Endometrium (tissue), 2 donors: ENCODE results near the gene STYX.

Experiments
- FAIRE-seq: peaks from 2 replicates; lab custom pipeline; 2012; peaks lifted over from hg19 to GRCh38; lab: Jason Lieb, UNC
- donor health status: control.
- donor health status: control.

Gene STYX

GRCh38 chr14:52729925-52730708 lies at the start of gene STYX:
Gene STYX, plus strand, starts transcription at chr14:52730166. Its CDS starts 309 bp downstream, at chr14:52730475.
- FAIRE-seq = no peak

GRCh38 chr14:52683985-52684520 lies 45.9 kb upstream of the STYX start:
- no peak for FAIRE-seq

- no peak for FAIRE-seq
Measured at GRCh38 chr14:52686176-52686575, 43.8 kb upstream of the STYX start.

DNA sequence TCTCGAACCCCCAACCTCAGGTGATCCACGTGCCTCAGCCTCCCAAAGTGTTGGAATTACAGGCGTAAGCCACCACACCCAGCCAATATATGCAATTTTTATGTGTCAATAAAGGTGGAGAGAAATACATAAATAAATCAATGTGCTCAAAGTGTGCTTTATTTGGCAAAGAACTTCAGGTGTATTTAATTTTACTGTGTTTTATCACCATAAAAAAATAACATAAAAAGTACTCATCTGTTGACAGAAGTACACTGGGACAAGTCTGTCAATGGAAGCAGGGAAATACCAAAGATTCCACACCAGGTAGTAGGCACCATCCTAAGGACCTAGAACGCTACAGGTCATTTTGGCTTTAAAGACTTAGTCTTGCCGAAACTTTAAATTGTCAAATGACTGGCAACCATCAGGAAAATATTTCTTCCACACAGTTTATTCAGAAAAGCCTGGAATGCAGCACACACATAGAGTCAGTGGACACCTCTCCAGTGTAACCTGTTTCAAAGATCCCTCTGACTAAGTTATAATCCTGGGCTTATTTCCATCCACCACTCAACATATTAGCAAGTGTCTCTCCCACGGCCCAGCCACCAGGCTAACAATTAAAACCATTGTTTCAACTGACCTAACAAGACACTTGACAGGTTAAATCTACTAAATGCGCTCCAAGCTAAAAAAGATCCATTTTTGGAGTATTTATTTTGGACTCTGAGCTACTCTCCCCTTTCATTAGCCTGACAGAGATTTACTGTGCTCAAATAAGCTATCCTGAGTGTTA lies 38.8 kb upstream of the STYX start:
- no peak for FAIRE-seq

DNA sequence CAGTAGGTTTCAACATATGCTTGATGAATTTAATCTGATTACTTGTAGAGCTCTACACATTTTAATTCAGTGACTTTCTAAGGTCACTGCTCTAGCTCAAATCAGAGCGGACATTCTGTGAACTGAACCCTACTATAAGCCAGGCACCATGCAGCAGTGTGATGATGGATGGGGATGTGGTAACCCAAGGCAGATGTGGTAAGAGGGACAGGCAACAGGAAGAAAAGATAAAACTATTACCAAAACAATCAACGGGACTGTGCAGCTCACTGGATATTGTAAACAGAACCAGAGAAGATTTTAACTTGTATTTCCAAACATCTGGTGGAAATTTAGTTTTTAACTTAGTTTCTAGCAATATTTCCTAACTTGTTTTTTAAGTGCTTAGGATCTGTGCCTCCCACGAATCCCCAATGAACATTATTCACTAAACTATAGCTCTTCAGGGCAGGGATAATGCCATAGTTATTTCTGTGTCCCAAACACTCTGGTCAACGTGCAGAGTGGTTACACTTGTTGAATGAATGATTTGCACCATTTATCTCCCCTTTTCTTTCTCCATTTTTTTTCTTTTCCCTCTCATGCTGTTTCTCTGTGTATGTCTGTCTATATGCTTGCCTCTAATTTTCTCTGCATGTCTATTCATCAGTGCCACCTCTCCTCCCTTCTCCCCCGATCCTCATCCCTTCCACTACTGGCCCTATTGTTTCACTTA lies 37.6 kb upstream of the STYX start:
- peak; percentile 68 for FAIRE-seq

DNA sequence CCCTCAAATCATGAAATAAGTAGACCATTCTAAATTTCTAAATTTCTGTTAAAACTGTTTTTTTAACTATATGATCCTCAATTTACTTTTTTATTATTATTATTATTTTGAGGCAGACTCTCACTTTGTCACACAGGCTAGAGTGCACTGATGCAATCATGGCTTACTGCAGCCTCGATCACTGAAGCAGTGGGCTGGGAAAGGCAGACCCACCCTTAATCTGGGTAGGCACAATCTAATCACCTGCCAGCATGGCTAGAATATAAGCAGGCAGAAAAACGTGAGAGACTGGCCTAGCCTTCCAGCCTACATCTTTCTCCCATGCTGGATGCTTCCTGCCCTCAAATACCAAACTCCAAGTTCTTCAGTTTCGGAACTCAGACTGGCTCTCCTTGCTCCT lies 36.9 kb upstream of the STYX start:
- FAIRE-seq = no peak

GRCh38 chr14:52693532-52693931 lies 36.4 kb upstream of the STYX start:
- no peak for FAIRE-seq

DNA sequence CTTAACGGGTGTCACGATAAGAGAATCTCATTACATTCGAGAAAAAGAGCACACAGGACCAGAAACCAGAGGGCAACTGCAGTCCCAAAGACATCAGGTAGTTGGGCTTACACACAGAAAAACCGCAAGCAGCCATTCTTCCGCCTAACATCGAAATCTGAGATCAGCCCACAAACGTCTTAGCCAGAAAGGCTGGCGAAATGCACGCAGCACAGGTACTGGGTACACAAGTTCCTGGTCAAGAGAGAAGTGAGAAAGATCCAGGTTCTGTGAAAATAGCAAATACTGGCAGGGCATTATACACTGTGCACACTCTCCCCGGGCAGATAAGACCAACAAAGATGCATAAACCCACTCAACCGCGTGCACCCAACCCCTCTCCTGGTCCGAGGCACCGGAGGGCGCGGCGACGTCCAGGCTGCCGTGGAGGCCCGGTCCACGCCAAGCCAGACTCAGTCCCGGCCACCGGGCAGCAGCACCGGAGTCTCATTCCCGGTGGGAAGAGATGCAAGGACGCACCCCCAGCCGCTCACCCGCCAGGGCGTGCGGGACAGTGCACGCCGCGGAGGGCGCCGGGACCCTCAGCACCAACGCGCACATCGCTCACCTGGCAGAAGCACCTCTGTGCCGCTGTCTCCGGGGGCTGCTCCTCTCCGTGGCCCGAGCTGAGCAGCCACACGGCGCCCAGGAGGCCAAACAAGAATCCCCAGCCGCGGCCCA lies 35.0 kb upstream of the STYX start:
- no peak for FAIRE-seq

GRCh38 chr14:52695481-52696091 lies 34.4 kb upstream of the STYX start, which contains the start of gene ERO1A:
Gene ERO1A, minus strand, starts transcription at chr14:52695558. Its CDS starts 77 bp downstream, at chr14:52695481.
- no peak for FAIRE-seq

GRCh38 chr14:52700701-52701172 lies 29.2 kb upstream of the STYX start:
- no peak for FAIRE-seq

DNA sequence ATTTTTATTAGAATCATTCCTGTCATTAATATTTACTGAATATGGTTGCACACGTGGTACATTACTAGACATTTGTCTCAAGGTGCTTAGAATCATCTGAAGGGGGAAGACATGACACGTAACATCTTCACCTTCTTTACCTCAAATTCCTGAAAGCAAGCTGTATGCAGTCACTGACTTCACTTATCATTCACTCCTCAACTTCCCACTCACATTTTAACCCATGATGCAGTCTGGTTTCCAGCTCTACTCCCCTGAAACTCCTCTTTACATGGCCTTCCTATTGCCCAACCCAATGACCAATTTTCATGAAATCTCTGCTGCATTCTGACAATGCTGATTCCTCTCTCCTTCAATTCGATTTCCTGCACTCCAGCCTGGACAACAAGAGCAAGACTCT lies 28.7 kb upstream of the STYX start:
- no peak for FAIRE-seq

GRCh38 chr14:52703225-52703624 lies 26.7 kb upstream of the STYX start:
- FAIRE-seq = no peak

DNA sequence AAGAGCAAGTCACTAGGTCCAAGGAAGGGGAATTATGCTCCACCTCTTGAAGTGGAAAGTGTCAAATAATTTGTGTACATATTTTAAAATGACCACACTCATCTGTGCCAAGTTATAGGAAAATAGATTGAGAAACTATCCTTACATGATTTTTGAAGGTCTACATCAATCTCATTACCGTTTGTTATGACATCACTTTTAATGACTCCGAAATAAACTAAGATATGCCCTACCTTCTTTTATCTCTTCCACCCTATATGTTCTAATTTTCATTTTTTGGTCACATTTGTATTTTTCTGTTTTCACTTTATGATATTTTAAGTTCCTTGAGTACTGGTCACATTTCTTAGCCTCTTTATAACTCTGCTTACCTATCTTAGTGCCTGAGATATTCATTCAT lies 26.3 kb upstream of the STYX start:
- FAIRE-seq = no peak

GRCh38 chr14:52706286-52706685 lies 23.7 kb upstream of the STYX start:
- no peak for FAIRE-seq

- FAIRE-seq = no peak
Measured at GRCh38 chr14:52706724-52707706, 23.0 kb upstream of the STYX start, which contains the start of gene PSMC6. Gene PSMC6, plus strand, starts transcription at chr14:52707200. Its CDS starts 20 bp downstream, at chr14:52707220.

- FAIRE-seq = no peak
Measured at GRCh38 chr14:52711666-52712065, 18.3 kb upstream of the STYX start.

DNA sequence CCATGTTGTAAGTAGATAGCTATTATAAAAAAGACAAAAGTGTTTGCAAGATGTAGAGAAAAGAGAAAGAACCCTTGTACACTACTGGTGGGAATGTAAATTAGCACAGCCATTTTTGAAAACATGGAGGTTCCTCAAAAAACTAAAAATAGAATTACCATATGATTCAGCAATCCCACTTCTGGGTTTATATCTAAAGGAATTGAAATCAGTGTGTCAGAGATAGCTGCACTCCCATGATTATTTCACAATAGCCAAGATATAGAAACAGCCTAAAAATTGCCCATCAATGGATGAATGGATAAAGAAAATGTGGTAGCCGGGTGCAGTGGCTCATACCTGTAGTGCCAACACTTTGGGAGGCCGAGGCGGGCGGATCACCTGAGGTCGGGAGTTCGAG lies 13.8 kb upstream of the STYX start:
- no peak for FAIRE-seq

GRCh38 chr14:52723514-52724359 lies 6.2 kb upstream of the STYX start:
- FAIRE-seq = no peak

- FAIRE-seq = no peak
Measured at GRCh38 chr14:52724360-52724644, 5.7 kb upstream of the STYX start.
